A172 (cell line): ENCODE results near the gene FBN1. TPM values are rescaled to one million over a fixed set of nuclear protein-coding genes. Genes with fewer than 3 reads are reported as not detected.

Experiments
- DNase-seq: peaks from one replicate; pipeline ENCODE4 v3.0.0-alpha.2; 2015; ENCODE audit warnings: low spot score
- total RNA-seq: library from RNA; depleted of rRNA; stranded (reverse); fragments of >200 nt; shearing (Covaris generic); gene quantifications from 2 replicates; pipeline ENCODE4 v1.2.3, GENCODE V29; 2014

Gene FBN1
- total RNA-seq, 1 experiment from 2014 or later: 142 TPM

- no peak for DNase-seq
These were observed 89.2 kb downstream of the FBN1 start for GRCh38 chr15:48556159-48556897.

GRCh38 chr15:48555241-48555881 is 90.1 kb downstream of the FBN1 start:
- peak; percentile 59 for DNase-seq

GRCh38 chr15:48554112-48554511 is 91.4 kb downstream of the FBN1 start:
- DNase-seq: no peak

- DNase-seq: no peak
These were observed 92.0 kb downstream of the FBN1 start for GRCh38 chr15:48553559-48553958.

GRCh38 chr15:48550822-48551525 is 94.5 kb downstream of the FBN1 start:
- no peak for DNase-seq

GRCh38 chr15:48548455-48548854 is 97.1 kb downstream of the FBN1 start:
- no peak for DNase-seq

- DNase-seq: no peak
These were observed 98.2 kb downstream of the FBN1 start for GRCh38 chr15:48547286-48547685.

GRCh38 chr15:48546296-48546695 is 99.2 kb downstream of the FBN1 start:
- no peak for DNase-seq

- no peak for DNase-seq
These were observed 100.7 kb downstream of the FBN1 start for GRCh38 chr15:48544778-48545177.

- peak; percentile 63 for DNase-seq
These were observed 103.9 kb downstream of the FBN1 start for GRCh38 chr15:48541341-48542278.

- DNase-seq: no peak
These were observed 104.8 kb downstream of the FBN1 start for GRCh38 chr15:48540756-48541155.

GRCh38 chr15:48538941-48539340 is 106.6 kb downstream of the FBN1 start:
- no peak for DNase-seq

GRCh38 chr15:48537271-48538113 is 108.0 kb downstream of the FBN1 start:
- DNase-seq: no peak

GRCh38 chr15:48536681-48537091 is 108.8 kb downstream of the FBN1 start:
- DNase-seq: no peak

GRCh38 chr15:48533982-48534381 is 111.5 kb downstream of the FBN1 start:
- no peak for DNase-seq

- DNase-seq: no peak
These were observed 112.6 kb downstream of the FBN1 start for GRCh38 chr15:48532946-48533345.

GRCh38 chr15:48530528-48530927 is 115.0 kb downstream of the FBN1 start:
- no peak for DNase-seq

- no peak for DNase-seq
These were observed 116.6 kb downstream of the FBN1 start for GRCh38 chr15:48528921-48529320.

- DNase-seq: no peak
These were observed 118.0 kb downstream of the FBN1 start for GRCh38 chr15:48527517-48527916.

GRCh38 chr15:48522911-48523310 is 122.6 kb downstream of the FBN1 start:
- DNase-seq: no peak

- no peak for DNase-seq
These were observed 123.4 kb downstream of the FBN1 start for GRCh38 chr15:48522123-48522522.
